SK-N-SH (cell line): ENCODE measurements around the gene PACSIN1.

Experiments used
- FOXM1 ChIP-seq: IDR thresholded peaks from 2 replicates; pipeline ENCODE4 v1.4.0; 2012; ENCODE audit warnings: low read depth, mild to moderate bottlenecking
- JUND ChIP-seq: IDR thresholded peaks from 2 replicates; pipeline ENCODE4 v1.4.0; 2012
- MXI1 ChIP-seq: IDR thresholded peaks from 2 replicates; pipeline ENCODE4 v1.6.1; 2012; ENCODE audit warnings: mild to moderate bottlenecking, low read depth, low read length, improper control_type of control experiment
- POLR2AphosphoS5 ChIP-seq: IDR thresholded peaks from 2 replicates; pipeline ENCODE4 v1.6.1; 2012; ENCODE audit warnings: low read depth, low read length
- RAD21 ChIP-seq: IDR thresholded peaks from 2 replicates; pipeline ENCODE4 v1.6.1; 2012; ENCODE audit warnings: mild to moderate bottlenecking, low read length
- RCOR1 ChIP-seq: fragments of 150-350 bp; IDR thresholded peaks from 2 replicates; pipeline ENCODE4 v1.6.1; 2017; ENCODE audit warnings: antibody characterized with exemption, low read length
- TF ChIP-seq, protein P1 (sequence below): fragments of 200-600 bp; sonication (generic); IDR thresholded peaks from 2 replicates; pipeline ENCODE4 v1.6.1; 2017; ENCODE audit warnings: antibody characterized with exemption, mild to moderate bottlenecking, moderate library complexity
- TF ChIP-seq, protein P2 (sequence below): IDR thresholded peaks from 2 replicates; pipeline ENCODE4 v1.4.0; 2012; ENCODE audit warnings: low read depth, borderline replicate concordance

DNA sequence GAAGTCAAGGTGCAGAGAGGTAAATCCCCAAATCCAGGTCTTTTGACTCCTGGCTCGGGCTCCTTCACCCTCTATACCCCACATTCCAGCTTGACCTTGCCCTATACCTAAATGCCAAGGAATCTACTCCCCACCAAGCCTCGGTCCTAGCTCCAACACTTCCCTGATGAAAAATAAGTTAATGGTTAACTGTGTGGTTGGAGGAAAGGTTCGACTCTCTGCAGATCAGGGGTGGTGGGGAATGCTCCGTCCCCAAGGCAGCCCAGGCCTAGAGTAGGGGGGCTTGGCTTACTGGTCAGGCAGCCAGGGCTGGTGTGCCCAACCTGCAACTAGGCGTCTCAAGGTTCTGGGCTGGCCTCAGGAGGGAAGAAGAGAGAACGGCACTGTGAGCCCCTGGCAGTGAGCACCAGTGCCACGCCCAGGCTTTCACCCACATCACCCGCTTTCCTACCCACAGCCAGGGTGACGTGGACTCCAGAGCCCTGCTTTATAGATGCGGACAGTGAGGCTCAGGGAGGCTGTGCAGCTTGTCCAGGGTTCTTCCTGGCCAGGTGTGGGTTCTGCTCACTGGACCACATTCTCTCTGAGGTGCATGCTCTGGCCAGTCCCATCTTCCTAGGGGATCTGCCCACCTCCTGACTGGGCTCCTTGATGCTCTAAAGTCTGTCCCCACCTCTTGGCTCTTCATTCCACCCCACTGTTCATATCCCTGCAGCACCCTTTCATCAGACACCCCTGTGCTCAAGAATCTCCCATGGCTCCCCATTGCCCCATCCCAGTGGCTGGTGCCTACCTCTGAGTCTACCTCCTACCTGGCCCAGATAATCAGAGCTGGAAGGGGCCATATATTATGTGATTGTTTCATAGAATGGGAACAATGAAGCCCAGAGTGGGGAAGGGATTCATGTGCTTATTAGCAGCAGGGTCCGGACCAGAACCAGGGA lies 82.1 kb downstream of the PACSIN1 start:
- TF ChIP-seq, protein P1, sequence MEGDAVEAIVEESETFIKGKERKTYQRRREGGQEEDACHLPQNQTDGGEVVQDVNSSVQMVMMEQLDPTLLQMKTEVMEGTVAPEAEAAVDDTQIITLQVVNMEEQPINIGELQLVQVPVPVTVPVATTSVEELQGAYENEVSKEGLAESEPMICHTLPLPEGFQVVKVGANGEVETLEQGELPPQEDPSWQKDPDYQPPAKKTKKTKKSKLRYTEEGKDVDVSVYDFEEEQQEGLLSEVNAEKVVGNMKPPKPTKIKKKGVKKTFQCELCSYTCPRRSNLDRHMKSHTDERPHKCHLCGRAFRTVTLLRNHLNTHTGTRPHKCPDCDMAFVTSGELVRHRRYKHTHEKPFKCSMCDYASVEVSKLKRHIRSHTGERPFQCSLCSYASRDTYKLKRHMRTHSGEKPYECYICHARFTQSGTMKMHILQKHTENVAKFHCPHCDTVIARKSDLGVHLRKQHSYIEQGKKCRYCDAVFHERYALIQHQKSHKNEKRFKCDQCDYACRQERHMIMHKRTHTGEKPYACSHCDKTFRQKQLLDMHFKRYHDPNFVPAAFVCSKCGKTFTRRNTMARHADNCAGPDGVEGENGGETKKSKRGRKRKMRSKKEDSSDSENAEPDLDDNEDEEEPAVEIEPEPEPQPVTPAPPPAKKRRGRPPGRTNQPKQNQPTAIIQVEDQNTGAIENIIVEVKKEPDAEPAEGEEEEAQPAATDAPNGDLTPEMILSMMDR: no peak
- no peak for TF ChIP-seq POLR2AphosphoS5
- TF ChIP-seq, protein P2, sequence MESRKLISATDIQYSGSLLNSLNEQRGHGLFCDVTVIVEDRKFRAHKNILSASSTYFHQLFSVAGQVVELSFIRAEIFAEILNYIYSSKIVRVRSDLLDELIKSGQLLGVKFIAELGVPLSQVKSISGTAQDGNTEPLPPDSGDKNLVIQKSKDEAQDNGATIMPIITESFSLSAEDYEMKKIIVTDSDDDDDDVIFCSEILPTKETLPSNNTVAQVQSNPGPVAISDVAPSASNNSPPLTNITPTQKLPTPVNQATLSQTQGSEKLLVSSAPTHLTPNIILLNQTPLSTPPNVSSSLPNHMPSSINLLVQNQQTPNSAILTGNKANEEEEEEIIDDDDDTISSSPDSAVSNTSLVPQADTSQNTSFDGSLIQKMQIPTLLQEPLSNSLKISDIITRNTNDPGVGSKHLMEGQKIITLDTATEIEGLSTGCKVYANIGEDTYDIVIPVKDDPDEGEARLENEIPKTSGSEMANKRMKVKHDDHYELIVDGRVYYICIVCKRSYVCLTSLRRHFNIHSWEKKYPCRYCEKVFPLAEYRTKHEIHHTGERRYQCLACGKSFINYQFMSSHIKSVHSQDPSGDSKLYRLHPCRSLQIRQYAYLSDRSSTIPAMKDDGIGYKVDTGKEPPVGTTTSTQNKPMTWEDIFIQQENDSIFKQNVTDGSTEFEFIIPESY: no peak
- no peak for TF ChIP-seq MXI1
- TF ChIP-seq JUND: no peak
- no peak for TF ChIP-seq RCOR1
- no peak for TF ChIP-seq RAD21
- TF ChIP-seq FOXM1: no peak
